GM21360 (cell line): Measurements from ENCODE around the gene SLC17A9.

Experiments
- ATAC-seq: cut with Tn5 transposase; IDR thresholded peaks from one replicate; pipeline ENCODE4 v1.9.1; 2021; ENCODE audit warnings: mild to moderate bottlenecking, moderate library complexity; ENCODE audit not compliant: unreplicated experiment

The SLC17A9 gene

GRCh38 chr20:63015662-63016361 is 63.3 kb downstream of the SLC17A9 start:
- ATAC-seq, result no peak

DNA sequence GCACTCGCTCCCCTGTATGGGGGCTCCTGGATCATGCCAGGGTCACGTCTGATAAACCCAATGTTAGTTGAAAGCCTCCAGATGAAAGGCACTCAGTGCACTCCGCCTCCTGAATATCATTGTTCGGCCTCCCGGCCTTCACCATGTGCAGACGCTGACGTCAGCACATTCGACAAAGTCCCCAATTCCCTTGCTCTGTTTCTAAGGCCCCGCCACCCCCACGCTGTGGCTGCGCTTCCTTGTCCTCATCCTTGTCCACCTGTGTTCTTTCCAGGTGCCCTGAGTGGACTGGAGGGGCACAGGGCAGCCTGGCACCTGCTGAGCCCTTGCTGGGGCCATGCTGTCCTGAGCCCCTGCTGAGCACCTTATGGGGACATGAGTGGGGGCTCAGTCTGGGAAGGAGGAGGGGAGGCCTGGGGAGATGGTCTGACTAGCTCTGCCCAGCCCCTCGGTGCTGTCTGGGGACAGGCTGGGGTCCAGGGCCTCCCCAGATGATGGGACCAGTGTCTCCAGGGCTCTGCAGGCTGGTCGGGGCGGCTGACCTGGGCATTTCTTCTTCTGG is 64.1 kb downstream of the SLC17A9 start:
- ATAC-seq, result no peak

GRCh38 chr20:63017076-63017825 is 64.7 kb downstream of the SLC17A9 start:
- no peak for ATAC-seq

GRCh38 chr20:63017826-63018411 is 65.4 kb downstream of the SLC17A9 start:
- ATAC-seq, result no peak
